HG03280 (cell line): Measurements from ENCODE around the gene FAM110C.

Experiments
- ATAC-seq: cut with Tn5 transposase; IDR thresholded peaks from one replicate; pipeline ENCODE4 v1.9.1; 2021; ENCODE audit warnings: mild to moderate bottlenecking, moderate library complexity; ENCODE audit not compliant: unreplicated experiment

Gene FAM110C

GRCh38 chr2:10222-10875 is 36.0 kb downstream of the FAM110C start:
- ATAC-seq: no peak
